ENCODE results near the gene MLXIP. TPM values are rescaled to one million over a fixed set of nuclear protein-coding genes. Genes with fewer than 3 reads are reported as not detected.

MLXIP gene
- total RNA-seq, 4 donors from 2014 or later = 34.0 to 70.1 (median 46.2) TPM

GRCh38 chr12:122079532-122080081, 1.1 kb downstream of the MLXIP start:
- no peak for TF ChIP-seq POLR2A (IDR thresholded peaks at IDR 0.05)
- no peak for TF ChIP-seq CTCF (IDR thresholded peaks at IDR 0.05)
- WGBS, 2 donors = 6 to 11% methylated on average over 9 to 12 of the region's 13 CpGs
- H3K27ac ChIP-seq = peak overlapping the region; percentile 73 to 83 (median 82)
- peak in 1 of 2 donors; percentile 33 for DNase-seq
- intact Hi-C loops (cut with DNase I) = no loop called here
- peak overlapping the region; percentile 48 to 80 (median 76) for H3K4me3 ChIP-seq (replicated peaks in 1 of 3)
- peaks cover 32 to 39% of the 10 kb centered on the region in 2 donors for H3K4me1 ChIP-seq
- no peaks in the 10 kb centered on the region for H3K27me3 ChIP-seq
- peaks cover 2 to 8% of the 10 kb centered on the region in 2 donors for H3K36me3 ChIP-seq
- H3K9me3 ChIP-seq = no peaks in the 10 kb centered on the region

- Histone ChIP-seq H3K27me3 (no peaks in the 10 kb centered on the region), H3K9me3 (no peaks in the 10 kb centered on the region), H3K36me3 (peaks cover 10 to 14% of the 10 kb centered on the region in 2 donors), H3K4me1 (peaks cover 32 to 39% of the 10 kb centered on the region in 2 donors), H3K27ac (peak overlapping the region; percentile 73 to 83 (median 82)), H3K4me3 (replicated peaks in 1 of 3) (peak overlapping the region; percentile 48 to 80 (median 76))
- peak; percentile 82 to 84 for DNase-seq
- intact Hi-C loops (cut with DNase I) = no loop called here
- 27 to 32% methylated on average over 18 of the region's 18 CpGs for WGBS, 2 donors
- TF ChIP-seq POLR2A (IDR thresholded peaks at IDR 0.05) (peak in 1 of 2 donors; percentile 44), CTCF (IDR thresholded peaks at IDR 0.05) (no peak)
Measured at GRCh38 chr12:122080149-122081082, 1.9 kb downstream of the MLXIP start.

GRCh38 chr12:122081083-122081696, 2.6 kb downstream of the MLXIP start:
- 72 to 76% methylated on average over 9 of the region's 9 CpGs for WGBS, 2 donors
- Histone ChIP-seq H3K27ac (peak overlapping the region; percentile 73 to 83 (median 82)), H3K4me1 (peaks cover 32 to 40% of the 10 kb centered on the region in 2 donors), H3K27me3 (no peaks in the 10 kb centered on the region), H3K9me3 (no peaks in the 10 kb centered on the region), H3K36me3 (peaks cover 16% of the 10 kb centered on the region in 2 donors), H3K4me3 (replicated peaks in 1 of 3) (peak overlapping the region in 1 of 3 donors; percentile 80)
- intact Hi-C loops (cut with DNase I) = no loop called here
- DNase-seq = no peak
- TF ChIP-seq CTCF (IDR thresholded peaks at IDR 0.05) (no peak), POLR2A (IDR thresholded peaks at IDR 0.05) (no peak)

GRCh38 chr12:122081697-122082221, 3.2 kb downstream of the MLXIP start:
- H3K4me3 ChIP-seq (replicated peaks in 1 of 3) = peak overlapping the region in 1 of 3 donors; percentile 80
- peak; percentile 32 to 35 for DNase-seq
- intact Hi-C loops (cut with DNase I) = no loop called here
- H3K27me3 ChIP-seq = no peaks in the 10 kb centered on the region
- H3K9me3 ChIP-seq = no peaks in the 10 kb centered on the region
- H3K27ac ChIP-seq = peak overlapping the region; percentile 73 to 83 (median 82)
- H3K4me1 ChIP-seq = peaks cover 35 to 46% of the 10 kb centered on the region in 2 donors
- H3K36me3 ChIP-seq = peaks cover 16 to 21% of the 10 kb centered on the region in 2 donors
- TF ChIP-seq POLR2A (IDR thresholded peaks at IDR 0.05) = peak in 1 of 2 donors; percentile 37
- TF ChIP-seq CTCF (IDR thresholded peaks at IDR 0.05) = peak in 1 of 6 experiments; percentile 22
- 5 to 7% methylated on average over 7 of the region's 7 CpGs for WGBS, 2 donors
